ENCODE data around the gene GLYATL1.

Gene GLYATL1

DNA sequence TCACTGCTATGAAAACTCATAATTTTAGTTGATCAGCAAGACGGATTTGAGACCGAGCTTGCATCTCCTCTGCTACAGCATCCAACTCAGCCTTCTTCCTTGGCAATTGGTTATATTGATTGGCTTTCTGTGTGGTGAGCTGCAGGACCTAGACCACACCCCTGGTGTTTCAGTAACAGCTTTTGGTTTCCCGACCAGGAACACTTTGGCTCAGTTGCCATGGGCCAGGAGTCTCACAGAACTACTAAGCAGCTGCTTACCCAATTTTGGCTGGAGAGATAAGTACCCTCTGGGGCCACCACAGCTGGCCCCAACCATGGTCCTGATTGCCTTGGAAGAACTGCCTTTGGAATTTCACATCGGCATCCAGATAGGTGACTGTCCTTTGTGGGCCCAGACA lies at the start of gene GLYATL1:
Gene GLYATL1, plus strand, starts transcription at position 212 of the 400 bp plus-strand sequence. CDS start 7,600 bp downstream, outside the sequence.
- Histone ChIP-seq H4K20me1 (no peaks in the 10 kb centered on the region), H3K27me3 (no peaks in the 10 kb centered on the region), H3K4me1 (no peaks in the 10 kb centered on the region), H3K36me3 (no peaks in the 10 kb centered on the region), H3K4me3 (no peak within 1 kb of the TSS), H3K27ac (no peak within 1 kb of the TSS), H3K9ac (no peak within 1 kb of the TSS), H3K9me3 (no peaks in the 10 kb centered on the region), H3K4me2 (no peak within 1 kb of the TSS)
- TF ChIP-seq Cebpa-rat (IDR thresholded peaks at IDR 0.05): no peak

GRCh38 chr11:58893899-58894298 lies 45.4 kb upstream of the GLYATL1 start:
- no peak overlapping the region for H3K4me3 ChIP-seq
- no peaks in the 10 kb centered on the region for H3K36me3 ChIP-seq
- H3K4me2 ChIP-seq: no peak overlapping the region
- H3K9ac ChIP-seq: no peak overlapping the region
- no peaks in the 10 kb centered on the region for H3K9me3 ChIP-seq
- no peaks in the 10 kb centered on the region for H3K27me3 ChIP-seq
- no peak for TF ChIP-seq Cebpa-rat (IDR thresholded peaks at IDR 0.05)
- no peak overlapping the region for H3K27ac ChIP-seq
- H3K4me1 ChIP-seq: peaks cover 28% of the 10 kb centered on the region
- H4K20me1 ChIP-seq: no peaks in the 10 kb centered on the region

- H4K20me1 ChIP-seq: no peaks in the 10 kb centered on the region
- no peaks in the 10 kb centered on the region for H3K9me3 ChIP-seq
- TF ChIP-seq Cebpa-rat (IDR thresholded peaks at IDR 0.05): no peak
- H3K4me3 ChIP-seq: no peak overlapping the region
- H3K27ac ChIP-seq: peak overlapping the region; percentile 60
- H3K27me3 ChIP-seq: no peaks in the 10 kb centered on the region; the same call in 1 of the 2 replicates
- no peaks in the 10 kb centered on the region for H3K36me3 ChIP-seq
- peak overlapping the region; percentile 61 for H3K4me2 ChIP-seq
- H3K4me1 ChIP-seq: peaks cover 38% of the 10 kb centered on the region
- H3K9ac ChIP-seq: no peak overlapping the region
These were observed 41.2 kb upstream of the GLYATL1 start for GRCh38 chr11:58898106-58898505.

- Histone ChIP-seq H3K27me3 (peaks cover 13% of the 10 kb centered on the region), H3K36me3 (no peaks in the 10 kb centered on the region), H3K4me3 (no peak overlapping the region), H3K9me3 (peaks cover 9% of the 10 kb centered on the region), H3K9ac (no peak overlapping the region), H3K27ac (no peak overlapping the region), H3K4me1 (peaks cover 38% of the 10 kb centered on the region), H3K4me2 (no peak overlapping the region), H4K20me1 (no peaks in the 10 kb centered on the region)
- no peak for TF ChIP-seq Cebpa-rat (IDR thresholded peaks at IDR 0.05)
These were observed 38.5 kb upstream of the GLYATL1 start for GRCh38 chr11:58900479-58901420.

DNA sequence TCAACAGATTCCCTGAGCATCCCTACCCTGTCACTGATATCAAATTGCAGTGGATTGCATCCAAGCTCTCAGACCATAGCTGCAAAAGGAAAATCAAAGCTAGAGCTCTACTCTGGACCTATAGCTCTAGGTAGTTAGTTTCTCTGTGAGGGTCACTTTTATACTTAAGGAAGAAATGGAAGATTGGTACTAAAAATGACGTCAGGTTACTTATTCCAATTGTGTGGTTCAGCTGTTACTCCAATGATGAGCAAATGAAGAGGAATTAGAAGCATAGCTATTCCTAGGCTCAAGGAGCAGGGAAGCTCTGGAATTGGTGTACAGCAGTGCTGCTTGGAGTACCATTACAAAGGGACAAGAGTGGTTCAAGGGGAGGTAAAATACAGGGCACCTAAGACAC lies 36.4 kb upstream of the GLYATL1 start:
- Histone ChIP-seq H3K9me3 (peaks cover 18% of the 10 kb centered on the region), H3K4me2 (no peak overlapping the region), H3K27me3 (peaks cover 22% of the 10 kb centered on the region), H3K4me1 (peaks cover 30% of the 10 kb centered on the region), H3K27ac (no peak overlapping the region), H4K20me1 (no peaks in the 10 kb centered on the region), H3K4me3 (no peak overlapping the region), H3K36me3 (no peaks in the 10 kb centered on the region), H3K9ac (no peak overlapping the region)
- TF ChIP-seq Cebpa-rat (IDR thresholded peaks at IDR 0.05): no peak

DNA sequence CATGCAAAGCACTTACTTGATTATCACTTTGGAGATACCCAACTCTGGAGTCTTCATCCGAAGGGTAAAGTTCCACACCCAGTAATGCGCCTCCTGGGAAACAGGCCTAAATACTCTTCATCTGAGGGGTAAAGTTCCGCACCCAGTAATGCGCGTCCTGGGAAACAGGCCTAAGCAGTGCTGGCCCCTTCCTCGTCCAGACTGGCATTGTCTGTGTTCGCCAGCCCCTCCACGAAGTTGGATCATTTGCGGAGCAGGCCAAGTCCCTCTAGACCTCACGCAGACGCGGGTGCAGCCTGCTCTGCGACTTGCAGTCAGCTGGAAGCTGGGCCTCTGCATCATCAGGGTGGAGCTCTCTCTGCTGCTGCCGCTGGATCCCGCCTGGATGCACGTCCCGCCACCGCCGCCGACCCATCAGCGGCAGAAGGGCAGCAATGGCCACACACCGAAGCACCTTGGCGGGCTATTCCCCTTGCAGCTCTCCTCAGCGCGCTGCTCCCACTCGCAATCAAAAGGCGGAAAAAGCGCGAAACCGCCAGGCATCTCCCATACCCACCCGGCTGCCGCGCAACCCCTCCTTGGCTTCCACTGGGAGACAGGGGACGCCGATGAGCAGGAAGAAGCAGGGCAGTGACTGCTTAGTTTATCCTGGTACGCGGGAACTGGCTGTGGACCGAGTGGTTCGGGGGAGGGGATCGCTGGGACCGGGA lies 34.1 kb upstream of the GLYATL1 start:
- no peak overlapping the region for H3K9ac ChIP-seq
- H3K4me2 ChIP-seq: no peak overlapping the region
- no peak for TF ChIP-seq Cebpa-rat (IDR thresholded peaks at IDR 0.05)
- no peaks in the 10 kb centered on the region for H4K20me1 ChIP-seq
- H3K27me3 ChIP-seq: peaks cover 22% of the 10 kb centered on the region
- peaks cover 18% of the 10 kb centered on the region for H3K9me3 ChIP-seq
- H3K4me1 ChIP-seq: peaks cover 13% of the 10 kb centered on the region
- no peak overlapping the region for H3K4me3 ChIP-seq
- H3K27ac ChIP-seq: no peak overlapping the region
- no peaks in the 10 kb centered on the region for H3K36me3 ChIP-seq

DNA sequence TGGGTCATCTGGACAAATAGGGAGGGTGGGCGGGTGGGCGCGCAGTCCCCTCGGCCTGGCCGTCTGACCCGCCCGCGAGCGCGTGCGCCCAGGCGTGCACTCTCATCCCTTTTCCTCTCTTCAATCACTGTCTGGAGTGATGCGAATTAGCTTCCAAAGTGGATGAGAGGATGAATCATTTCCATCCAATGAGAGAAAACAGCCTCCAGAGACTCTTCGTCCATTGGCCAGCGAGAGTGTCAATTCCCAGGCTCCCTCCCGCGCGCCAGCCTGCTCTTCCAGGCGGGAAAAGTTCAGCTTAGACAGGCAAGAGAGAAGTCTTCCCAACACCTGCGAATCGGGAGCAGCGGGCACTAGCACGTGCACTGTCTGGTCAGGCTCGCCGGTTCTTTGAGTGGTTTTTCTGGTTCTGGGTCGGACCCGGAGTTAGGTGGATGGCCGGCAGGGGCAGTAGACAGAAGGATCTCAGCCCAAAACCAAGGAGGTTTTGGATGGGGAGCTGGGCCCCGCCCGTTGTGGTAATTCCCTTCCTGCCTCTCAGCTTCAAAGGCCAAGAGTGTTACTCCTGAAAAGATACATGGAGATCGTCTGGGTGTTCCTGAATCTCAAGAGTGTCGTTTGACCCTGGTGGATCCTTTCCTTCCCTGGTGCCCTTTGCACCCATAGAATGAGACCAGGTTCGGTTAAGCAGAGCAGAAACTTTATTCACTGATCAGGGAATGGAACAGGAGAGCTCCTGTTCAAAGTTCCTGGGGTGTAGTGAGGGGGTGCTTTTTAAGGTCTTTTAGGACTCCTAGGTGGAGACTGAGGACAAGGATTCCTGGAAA lies 33.4 kb upstream of the GLYATL1 start:
- Histone ChIP-seq H3K27me3 (peaks cover 22% of the 10 kb centered on the region), H3K9ac (no peak overlapping the region)
- no peak for TF ChIP-seq Cebpa-rat (IDR thresholded peaks at IDR 0.05)

DNA sequence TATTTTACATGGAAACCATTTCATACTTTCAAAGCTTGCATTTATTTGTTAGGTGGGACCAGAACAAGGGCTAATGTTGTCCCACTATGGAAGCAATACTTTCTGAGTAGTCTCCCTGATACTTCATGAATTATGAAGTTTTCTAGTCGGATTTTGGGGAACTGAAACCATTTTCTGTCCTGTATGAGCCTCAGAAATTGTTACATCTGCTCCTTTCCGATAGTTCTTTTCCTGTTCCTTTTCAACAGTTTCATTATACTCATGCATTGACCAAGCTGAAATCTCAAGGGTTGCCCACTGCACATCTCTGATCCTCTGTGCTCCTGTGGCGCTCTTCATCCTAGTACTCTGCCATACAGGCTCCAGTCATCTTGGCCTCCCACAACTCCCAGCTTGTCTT lies 31.5 kb upstream of the GLYATL1 start:
- H3K4me3 ChIP-seq: no peak overlapping the region
- no peaks in the 10 kb centered on the region for H4K20me1 ChIP-seq
- no peaks in the 10 kb centered on the region for H3K36me3 ChIP-seq
- no peak overlapping the region for H3K9ac ChIP-seq
- peaks cover 13% of the 10 kb centered on the region for H3K4me1 ChIP-seq
- TF ChIP-seq Cebpa-rat (IDR thresholded peaks at IDR 0.05): no peak
- H3K9me3 ChIP-seq: peaks cover 18% of the 10 kb centered on the region
- H3K4me2 ChIP-seq: peak overlapping the region; percentile 5
- H3K27ac ChIP-seq: no peak overlapping the region
- peaks cover 22% of the 10 kb centered on the region for H3K27me3 ChIP-seq

More for the DNA sequence above, 33.4 kb upstream of the GLYATL1 start:
- no peaks in the 10 kb centered on the region for H3K36me3 ChIP-seq
- H3K4me1 ChIP-seq: peaks cover 13% of the 10 kb centered on the region
- H3K9me3 ChIP-seq: peaks cover 18% of the 10 kb centered on the region
- H4K20me1 ChIP-seq: no peaks in the 10 kb centered on the region
- H3K4me2 ChIP-seq: no peak overlapping the region
- H3K4me3 ChIP-seq: no peak overlapping the region
- no peak overlapping the region for H3K27ac ChIP-seq

- H3K4me2 ChIP-seq: no peak overlapping the region
These were observed 27.2 kb upstream of the GLYATL1 start for GRCh38 chr11:58912124-58912523.

More at GRCh38 chr11:58912124-58912523, 27.2 kb upstream of the GLYATL1 start:
- no peaks in the 10 kb centered on the region for H4K20me1 ChIP-seq
- no peak overlapping the region for H3K4me3 ChIP-seq
- H3K27me3 ChIP-seq: no peaks in the 10 kb centered on the region
- no peaks in the 10 kb centered on the region for H3K36me3 ChIP-seq
- no peak overlapping the region for H3K9ac ChIP-seq
- no peak overlapping the region for H3K27ac ChIP-seq
- peaks cover 12% of the 10 kb centered on the region for H3K4me1 ChIP-seq
- TF ChIP-seq Cebpa-rat (IDR thresholded peaks at IDR 0.05): no peak
- peaks cover 20% of the 10 kb centered on the region for H3K9me3 ChIP-seq

Data from BLaER1 (cell line).